GM18867 (cell line): ENCODE measurements around the gene TSPAN18.

Experiments
- ATAC-seq: cut with Tn5 transposase; IDR thresholded peaks from one replicate; pipeline ENCODE4 v1.9.1; 2021; ENCODE audit warnings: mild to moderate bottlenecking, moderate library complexity; ENCODE audit not compliant: unreplicated experiment

The TSPAN18 gene

GRCh38 chr11:44776551-44777208 lies 49.9 kb downstream of the TSPAN18 start:
- no peak for ATAC-seq

GRCh38 chr11:44777209-44778194 lies 50.7 kb downstream of the TSPAN18 start:
- no peak for ATAC-seq

GRCh38 chr11:44778195-44779100 lies 51.7 kb downstream of the TSPAN18 start:
- ATAC-seq = no peak

GRCh38 chr11:44779736-44780520 lies 53.2 kb downstream of the TSPAN18 start:
- no peak for ATAC-seq

GRCh38 chr11:44780940-44781631 lies 54.3 kb downstream of the TSPAN18 start:
- no peak for ATAC-seq

GRCh38 chr11:44781655-44782054 lies 54.9 kb downstream of the TSPAN18 start:
- no peak for ATAC-seq

- no peak for ATAC-seq
Observed at GRCh38 chr11:44782478-44782877, 55.7 kb downstream of the TSPAN18 start.

GRCh38 chr11:44784436-44784760 lies 57.6 kb downstream of the TSPAN18 start:
- no peak for ATAC-seq

- ATAC-seq = no peak
Observed at GRCh38 chr11:44784851-44785250, 58.1 kb downstream of the TSPAN18 start.

- no peak for ATAC-seq
Observed at GRCh38 chr11:44785856-44786607, 59.3 kb downstream of the TSPAN18 start.

GRCh38 chr11:44787070-44787469 lies 60.3 kb downstream of the TSPAN18 start:
- ATAC-seq = no peak

- ATAC-seq = no peak
Observed at GRCh38 chr11:44787981-44788380, 61.2 kb downstream of the TSPAN18 start.

- ATAC-seq = no peak
Observed at GRCh38 chr11:44788536-44789261, 61.9 kb downstream of the TSPAN18 start.

GRCh38 chr11:44789496-44789895 lies 62.7 kb downstream of the TSPAN18 start:
- no peak for ATAC-seq

GRCh38 chr11:44790211-44790610 lies 63.4 kb downstream of the TSPAN18 start:
- ATAC-seq = no peak

- no peak for ATAC-seq
Observed at GRCh38 chr11:44791316-44791925, 64.7 kb downstream of the TSPAN18 start.

GRCh38 chr11:44792171-44792570 lies 65.4 kb downstream of the TSPAN18 start:
- no peak for ATAC-seq
